GM23338 (cell line): ENCODE measurements around the gene KCND2. TPM values are rescaled to one million over a fixed set of nuclear protein-coding genes. Genes with fewer than 3 reads are reported as not detected.

Source experiments
- ATAC-seq: fragments of 200-7000 bp; cut with Tn5 transposase; 3 replicates; pipeline ENCODE4 v1.9.1; 2020
- DNase-seq: peaks from one replicate; pipeline ENCODE4 v3.0.0-alpha.2; 2015; ENCODE audit warnings: low spot score
- H2AFZ ChIP-seq: fragments of 200-600 bp; sonication (generic); 2 replicates; pipeline ENCODE4 v1.8.0; 2016; ENCODE audit warnings: antibody characterized with exemption, mild to moderate bottlenecking, moderate library complexity
- H3F3A ChIP-seq: fragments of 200-600 bp; sonication (generic); replicated peaks from 2 replicates; pipeline ENCODE4 v1.8.0; 2017; ENCODE audit warnings: antibody characterized with exemption, mixed run types, low read depth
- H3K27ac ChIP-seq: fragments of 200-600 bp; sonication (generic); 2 replicates; pipeline ENCODE4 v1.6.1; 2016; ENCODE audit warnings: low read depth
- H3K27me3 ChIP-seq: fragments of 200-600 bp; sonication (generic); 2 replicates; pipeline ENCODE4 v1.8.0; 2016; ENCODE audit warnings: mild to moderate bottlenecking, mixed run types, moderate library complexity; ENCODE audit not compliant: insufficient read depth
- H3K36me3 ChIP-seq: fragments of 200-600 bp; sonication (generic); 2 replicates; pipeline ENCODE4 v1.8.0; 2016; ENCODE audit warnings: mild to moderate bottlenecking; ENCODE audit not compliant: insufficient read depth
- H3K4me1 ChIP-seq: fragments of 200-600 bp; sonication (generic); 2 replicates; pipeline ENCODE4 v1.8.0; 2016; ENCODE audit warnings: mild to moderate bottlenecking, moderate library complexity; ENCODE audit not compliant: insufficient read depth
- H3K4me2 ChIP-seq: fragments of 200-600 bp; sonication (generic); 2 replicates; pipeline ENCODE4 v1.7.1; 2017; ENCODE audit warnings: mixed run types
- H3K4me3 ChIP-seq: fragments of 200-600 bp; sonication (generic); 2 replicates; pipeline ENCODE4 v1.6.1; 2016; ENCODE audit warnings: mixed run types
- H3K79me2 ChIP-seq: fragments of 200-600 bp; sonication (generic); replicated peaks from 2 replicates; pipeline ENCODE4 v1.8.0; 2017; ENCODE audit warnings: mild to moderate bottlenecking; ENCODE audit not compliant: insufficient read depth
- H3K9me2 ChIP-seq: fragments of 200-600 bp; sonication (generic); 2 replicates; pipeline ENCODE4 v1.8.0; 2017; ENCODE audit not compliant: insufficient read depth
- H4K20me1 ChIP-seq: fragments of 200-600 bp; sonication (generic); replicated peaks from 2 replicates; pipeline ENCODE4 v1.8.0; 2017; ENCODE audit warnings: mild to moderate bottlenecking; ENCODE audit not compliant: insufficient read depth
- H3K27ac Mint-ChIP-seq: 2 replicates; pipeline ENCODE4 v1.8.0; 2020; ENCODE audit warnings: inconsistent platforms, mild to moderate bottlenecking, moderate library complexity, mixed read lengths
- H3K27me3 Mint-ChIP-seq: 3 replicates; pipeline ENCODE4 v1.8.0; 2022; ENCODE audit warnings: low read depth, mild to moderate bottlenecking, moderate library complexity, mixed read lengths, inconsistent platforms; ENCODE audit not compliant: insufficient read depth, poor library complexity
- H3K36me3 Mint-ChIP-seq: 3 replicates; pipeline ENCODE4 v1.8.0; 2021; ENCODE audit warnings: low read depth, mild to moderate bottlenecking, inconsistent platforms, moderate library complexity, mixed read lengths
- H3K4me1 Mint-ChIP-seq: 3 replicates; pipeline ENCODE4 v1.8.0; 2020; ENCODE audit warnings: mild to moderate bottlenecking, inconsistent platforms, mixed read lengths
- H3K4me3 Mint-ChIP-seq: 3 replicates; pipeline ENCODE4 v1.8.0; 2021; ENCODE audit warnings: moderate library complexity, mild to moderate bottlenecking, inconsistent platforms, mixed read lengths
- H3K9me3 Mint-ChIP-seq: 3 replicates; pipeline ENCODE4 v1.8.0; 2020; ENCODE audit warnings: moderate library complexity, mild to moderate bottlenecking, inconsistent platforms, mixed read lengths
- CREB1 ChIP-seq: fragments of 250-450 bp; sonication (Bioruptor Pico); IDR thresholded peaks from 2 replicates; pipeline ENCODE4 v1.5.0; 2020; ENCODE audit warnings: low read depth, mild to moderate bottlenecking, moderate library complexity
- ETS1 ChIP-seq: IDR thresholded peaks from 2 replicates; pipeline ENCODE4 v1.6.1; 2016; ENCODE audit warnings: antibody characterized with exemption
- EZH2 ChIP-seq: fragments of 200-600 bp; sonication (generic); IDR thresholded peaks from one replicate; pipeline ENCODE4 v1.8.0; 2017; ENCODE audit warnings: antibody characterized with exemption, mild to moderate bottlenecking, low read depth; ENCODE audit not compliant: unreplicated experiment
- EZH2phosphoT487 ChIP-seq: fragments of 200-600 bp; sonication (generic); IDR thresholded peaks from one replicate; pipeline ENCODE4 v1.8.1; 2018; ENCODE audit warnings: antibody characterized with exemption; ENCODE audit not compliant: unreplicated experiment
- JUNB ChIP-seq: IDR thresholded peaks from one replicate; pipeline ENCODE4 v1.6.1; 2016; ENCODE audit warnings: antibody characterized with exemption; ENCODE audit not compliant: unreplicated experiment
- NANOG ChIP-seq: IDR thresholded peaks from 2 replicates; pipeline ENCODE4 v1.6.1; 2016; ENCODE audit warnings: antibody characterized with exemption, borderline replicate concordance
- POLR2AphosphoS5 ChIP-seq: IDR thresholded peaks from 2 replicates; pipeline ENCODE4 v1.6.1; 2016; ENCODE audit warnings: antibody characterized with exemption, low read depth
- REST ChIP-seq: IDR thresholded peaks from one replicate; pipeline ENCODE4 v1.6.1; 2018; ENCODE audit warnings: antibody characterized with exemption; ENCODE audit not compliant: unreplicated experiment
- STAT1 ChIP-seq: IDR thresholded peaks from one replicate; pipeline ENCODE4 v1.6.1; 2016; ENCODE audit warnings: antibody characterized with exemption; ENCODE audit not compliant: unreplicated experiment
- ZNF114 ChIP-seq: fragments of 250-450 bp; sonication (Bioruptor Pico); IDR thresholded peaks from 2 replicates; pipeline ENCODE4 v1.5.0; 2020; ENCODE audit warnings: mild to moderate bottlenecking, moderate library complexity
- ZNF331 ChIP-seq: fragments of 250-450 bp; sonication (Bioruptor Pico); IDR thresholded peaks from 2 replicates; pipeline ENCODE4 v1.5.0; 2020; ENCODE audit warnings: low read depth, mild to moderate bottlenecking, moderate library complexity
- polyA plus RNA-seq: library from polyadenylated mRNA; unstranded; fragments of >200 nt; fragmentation: Nextera tagmentation; extraction: Ambion mirVana; gene quantifications from 2 replicates; pipeline ENCODE4 v1.2.1, GENCODE V29; 2016
- total RNA-seq: library from RNA; depleted of rRNA; stranded (reverse); fragments of >200 nt; shearing (Covaris generic); gene quantifications from 2 replicates; pipeline ENCODE4 v1.2.3, GENCODE V29; 2014
- TF ChIP-seq, protein P1 (sequence below): fragments of 250-450 bp; sonication (Bioruptor Pico); IDR thresholded peaks from 2 replicates; pipeline ENCODE4 v1.5.0; 2020; ENCODE audit warnings: mild to moderate bottlenecking, moderate library complexity
- TF ChIP-seq, protein P2 (sequence below), 2 experiments: fragments of 200-600 bp in 1 of 2; sonication (generic) in 1 of 2; conservative IDR thresholded peaks; 2 replicates each; pipeline versions ENCODE4 v1.5.1 to v1.6.1; 2016 to 2017; ENCODE audit warnings: antibody characterized with exemption in 2 of 2, low read depth in 2 of 2, mild to moderate bottlenecking in 2 of 2, moderate library complexity in 1 of 2

KCND2 gene
- total and polyA plus RNA-seq, 2 experiments from 2014 or later = 7.1 to 15.6 TPM

DNA sequence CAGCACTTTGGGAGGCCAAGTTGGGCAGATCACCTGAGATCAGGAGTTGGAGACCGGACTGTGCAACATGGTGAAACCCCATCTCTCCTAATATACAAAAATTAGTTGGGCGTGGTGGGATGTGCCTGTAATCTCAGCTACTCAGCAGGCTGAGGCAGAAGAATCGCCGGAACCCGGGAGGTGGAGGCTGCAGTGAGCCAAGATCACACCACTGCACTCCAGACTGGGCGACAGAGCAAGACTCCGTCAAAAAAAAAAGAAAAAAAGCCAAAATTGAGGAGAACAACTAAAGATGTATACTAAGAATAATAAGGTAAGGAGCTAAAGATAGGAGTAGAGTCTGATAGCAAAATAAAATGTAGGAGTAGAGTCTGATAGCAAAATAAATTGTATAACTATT is 251.0 kb downstream of the KCND2 start:
- H4K20me1 ChIP-seq = no peaks in the 10 kb centered on the region
- DNase-seq (no peak), ATAC-seq (no peak)
- no peaks in the 10 kb centered on the region for H3K36me3 ChIP-seq
- H3K9me2 ChIP-seq = no peaks in the 10 kb centered on the region
- no peaks in the 10 kb centered on the region for H3K79me2 ChIP-seq
- peaks cover 4% of the 10 kb centered on the region for H3K27me3 Mint-ChIP-seq
- H3K9me3 Mint-ChIP-seq = no peaks in the 10 kb centered on the region; the same call in 2 of the 3 replicates
- peaks cover 32% of the 10 kb centered on the region for H3K4me1 ChIP-seq
- H3F3A ChIP-seq = no peaks in the 10 kb centered on the region
- H3K4me3 ChIP-seq = no peak overlapping the region
- TF ChIP-seq NANOG = no peak
- TF ChIP-seq ETS1 = no peak
- TF ChIP-seq, protein P1, sequence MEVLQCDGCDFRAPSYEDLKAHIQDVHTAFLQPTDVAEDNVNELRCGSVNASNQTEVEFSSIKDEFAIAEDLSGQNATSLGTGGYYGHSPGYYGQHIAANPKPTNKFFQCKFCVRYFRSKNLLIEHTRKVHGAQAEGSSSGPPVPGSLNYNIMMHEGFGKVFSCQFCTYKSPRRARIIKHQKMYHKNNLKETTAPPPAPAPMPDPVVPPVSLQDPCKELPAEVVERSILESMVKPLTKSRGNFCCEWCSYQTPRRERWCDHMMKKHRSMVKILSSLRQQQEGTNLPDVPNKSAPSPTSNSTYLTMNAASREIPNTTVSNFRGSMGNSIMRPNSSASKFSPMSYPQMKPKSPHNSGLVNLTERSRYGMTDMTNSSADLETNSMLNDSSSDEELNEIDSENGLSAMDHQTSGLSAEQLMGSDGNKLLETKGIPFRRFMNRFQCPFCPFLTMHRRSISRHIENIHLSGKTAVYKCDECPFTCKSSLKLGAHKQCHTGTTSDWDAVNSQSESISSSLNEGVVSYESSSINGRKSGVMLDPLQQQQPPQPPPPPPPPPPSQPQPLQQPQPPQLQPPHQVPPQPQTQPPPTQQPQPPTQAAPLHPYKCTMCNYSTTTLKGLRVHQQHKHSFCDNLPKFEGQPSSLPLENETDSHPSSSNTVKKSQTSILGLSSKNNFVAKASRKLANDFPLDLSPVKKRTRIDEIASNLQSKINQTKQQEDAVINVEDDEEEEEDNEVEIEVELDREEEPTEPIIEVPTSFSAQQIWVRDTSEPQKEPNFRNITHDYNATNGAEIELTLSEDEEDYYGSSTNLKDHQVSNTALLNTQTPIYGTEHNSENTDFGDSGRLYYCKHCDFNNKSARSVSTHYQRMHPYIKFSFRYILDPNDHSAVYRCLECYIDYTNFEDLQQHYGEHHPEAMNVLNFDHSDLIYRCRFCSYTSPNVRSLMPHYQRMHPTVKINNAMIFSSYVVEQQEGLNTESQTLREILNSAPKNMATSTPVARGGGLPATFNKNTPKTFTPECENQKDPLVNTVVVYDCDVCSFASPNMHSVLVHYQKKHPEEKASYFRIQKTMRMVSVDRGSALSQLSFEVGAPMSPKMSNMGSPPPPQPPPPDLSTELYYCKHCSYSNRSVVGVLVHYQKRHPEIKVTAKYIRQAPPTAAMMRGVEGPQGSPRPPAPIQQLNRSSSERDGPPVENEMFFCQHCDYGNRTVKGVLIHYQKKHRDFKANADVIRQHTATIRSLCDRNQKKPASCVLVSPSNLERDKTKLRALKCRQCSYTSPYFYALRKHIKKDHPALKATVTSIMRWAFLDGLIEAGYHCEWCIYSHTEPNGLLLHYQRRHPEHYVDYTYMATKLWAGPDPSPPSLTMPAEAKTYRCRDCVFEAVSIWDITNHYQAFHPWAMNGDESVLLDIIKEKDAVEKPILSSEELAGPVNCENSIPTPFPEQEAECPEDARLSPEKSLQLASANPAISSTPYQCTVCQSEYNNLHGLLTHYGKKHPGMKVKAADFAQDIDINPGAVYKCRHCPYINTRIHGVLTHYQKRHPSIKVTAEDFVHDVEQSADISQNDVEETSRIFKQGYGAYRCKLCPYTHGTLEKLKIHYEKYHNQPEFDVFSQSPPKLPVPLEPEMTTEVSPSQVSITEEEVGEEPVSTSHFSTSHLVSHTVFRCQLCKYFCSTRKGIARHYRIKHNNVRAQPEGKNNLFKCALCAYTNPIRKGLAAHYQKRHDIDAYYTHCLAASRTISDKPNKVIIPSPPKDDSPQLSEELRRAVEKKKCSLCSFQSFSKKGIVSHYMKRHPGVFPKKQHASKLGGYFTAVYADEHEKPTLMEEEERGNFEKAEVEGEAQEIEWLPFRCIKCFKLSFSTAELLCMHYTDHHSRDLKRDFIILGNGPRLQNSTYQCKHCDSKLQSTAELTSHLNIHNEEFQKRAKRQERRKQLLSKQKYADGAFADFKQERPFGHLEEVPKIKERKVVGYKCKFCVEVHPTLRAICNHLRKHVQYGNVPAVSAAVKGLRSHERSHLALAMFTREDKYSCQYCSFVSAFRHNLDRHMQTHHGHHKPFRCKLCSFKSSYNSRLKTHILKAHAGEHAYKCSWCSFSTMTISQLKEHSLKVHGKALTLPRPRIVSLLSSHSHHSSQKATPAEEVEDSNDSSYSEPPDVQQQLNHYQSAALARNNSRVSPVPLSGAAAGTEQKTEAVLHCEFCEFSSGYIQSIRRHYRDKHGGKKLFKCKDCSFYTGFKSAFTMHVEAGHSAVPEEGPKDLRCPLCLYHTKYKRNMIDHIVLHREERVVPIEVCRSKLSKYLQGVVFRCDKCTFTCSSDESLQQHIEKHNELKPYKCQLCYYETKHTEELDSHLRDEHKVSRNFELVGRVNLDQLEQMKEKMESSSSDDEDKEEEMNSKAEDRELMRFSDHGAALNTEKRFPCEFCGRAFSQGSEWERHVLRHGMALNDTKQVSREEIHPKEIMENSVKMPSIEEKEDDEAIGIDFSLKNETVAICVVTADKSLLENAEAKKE (CRISPR knock-in tag) = no peak
- no peak for TF ChIP-seq ZNF114
- no peak for TF ChIP-seq ZNF331
- no peak for TF ChIP-seq EZH2
- TF ChIP-seq REST = no peak
- TF ChIP-seq, protein P2, sequence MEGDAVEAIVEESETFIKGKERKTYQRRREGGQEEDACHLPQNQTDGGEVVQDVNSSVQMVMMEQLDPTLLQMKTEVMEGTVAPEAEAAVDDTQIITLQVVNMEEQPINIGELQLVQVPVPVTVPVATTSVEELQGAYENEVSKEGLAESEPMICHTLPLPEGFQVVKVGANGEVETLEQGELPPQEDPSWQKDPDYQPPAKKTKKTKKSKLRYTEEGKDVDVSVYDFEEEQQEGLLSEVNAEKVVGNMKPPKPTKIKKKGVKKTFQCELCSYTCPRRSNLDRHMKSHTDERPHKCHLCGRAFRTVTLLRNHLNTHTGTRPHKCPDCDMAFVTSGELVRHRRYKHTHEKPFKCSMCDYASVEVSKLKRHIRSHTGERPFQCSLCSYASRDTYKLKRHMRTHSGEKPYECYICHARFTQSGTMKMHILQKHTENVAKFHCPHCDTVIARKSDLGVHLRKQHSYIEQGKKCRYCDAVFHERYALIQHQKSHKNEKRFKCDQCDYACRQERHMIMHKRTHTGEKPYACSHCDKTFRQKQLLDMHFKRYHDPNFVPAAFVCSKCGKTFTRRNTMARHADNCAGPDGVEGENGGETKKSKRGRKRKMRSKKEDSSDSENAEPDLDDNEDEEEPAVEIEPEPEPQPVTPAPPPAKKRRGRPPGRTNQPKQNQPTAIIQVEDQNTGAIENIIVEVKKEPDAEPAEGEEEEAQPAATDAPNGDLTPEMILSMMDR (conservative IDR thresholded peaks at IDR 0.05; ENCODE audit: low read depth in 2 of 2) = no peak
- TF ChIP-seq POLR2AphosphoS5 = no peak
- TF ChIP-seq EZH2phosphoT487 = no peak
- TF ChIP-seq STAT1 = no peak
- no peak for TF ChIP-seq CREB1 (CRISPR knock-in tag)
- no peak for TF ChIP-seq JUNB
- H3K4me2 ChIP-seq = no peak overlapping the region
- peaks cover under 1% of the 10 kb centered on the region; the same call in 1 of the 3 replicates for H3K36me3 Mint-ChIP-seq
- no peak overlapping the region for H2AFZ ChIP-seq
- no peak overlapping the region for H3K4me3 Mint-ChIP-seq
- peaks cover 47% of the 10 kb centered on the region for H3K4me1 Mint-ChIP-seq
- peak overlapping the region; percentile 92; the same call in 1 of the 2 replicates for H3K27ac Mint-ChIP-seq
- no peak overlapping the region for H3K27ac ChIP-seq
- no peaks in the 10 kb centered on the region for H3K27me3 ChIP-seq
